ENCODE data around the gene EFCAB6. TPM values are rescaled to one million over a fixed set of nuclear protein-coding genes. Genes with fewer than 3 reads are reported as not detected.

The EFCAB6 gene
- total RNA-seq, 4 donors from 2014 or later = 0.35 to 4.4 (median 0.94) TPM; not detected in 1

DNA sequence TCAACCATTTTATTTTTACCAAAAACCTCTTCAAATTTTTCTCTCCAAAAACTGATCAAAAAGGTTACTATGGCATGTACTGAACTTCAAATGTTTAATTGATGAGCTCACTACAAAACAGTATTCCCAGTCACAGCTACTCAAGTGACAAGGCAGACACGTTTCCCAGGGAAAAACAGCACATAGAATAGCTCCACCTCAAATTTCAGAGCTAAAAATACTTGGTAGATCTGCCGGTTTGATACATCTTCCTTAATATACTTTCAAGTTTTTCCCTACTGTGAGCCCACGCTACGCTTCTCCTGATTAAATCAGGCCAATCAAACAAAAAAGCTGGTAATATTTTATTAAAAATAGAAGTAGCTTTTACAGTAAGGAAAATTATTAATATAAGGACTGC lies 100.4 kb downstream of the EFCAB6 start:
- DNase-seq = no peak
- H3K27me3 ChIP-seq = no peaks in the 10 kb centered on the region
- H3K4me1 ChIP-seq = no peaks in the 10 kb centered on the region
- no peak for TF ChIP-seq POLR2A (IDR thresholded peaks at IDR 0.05)
- TF ChIP-seq, protein P1, sequence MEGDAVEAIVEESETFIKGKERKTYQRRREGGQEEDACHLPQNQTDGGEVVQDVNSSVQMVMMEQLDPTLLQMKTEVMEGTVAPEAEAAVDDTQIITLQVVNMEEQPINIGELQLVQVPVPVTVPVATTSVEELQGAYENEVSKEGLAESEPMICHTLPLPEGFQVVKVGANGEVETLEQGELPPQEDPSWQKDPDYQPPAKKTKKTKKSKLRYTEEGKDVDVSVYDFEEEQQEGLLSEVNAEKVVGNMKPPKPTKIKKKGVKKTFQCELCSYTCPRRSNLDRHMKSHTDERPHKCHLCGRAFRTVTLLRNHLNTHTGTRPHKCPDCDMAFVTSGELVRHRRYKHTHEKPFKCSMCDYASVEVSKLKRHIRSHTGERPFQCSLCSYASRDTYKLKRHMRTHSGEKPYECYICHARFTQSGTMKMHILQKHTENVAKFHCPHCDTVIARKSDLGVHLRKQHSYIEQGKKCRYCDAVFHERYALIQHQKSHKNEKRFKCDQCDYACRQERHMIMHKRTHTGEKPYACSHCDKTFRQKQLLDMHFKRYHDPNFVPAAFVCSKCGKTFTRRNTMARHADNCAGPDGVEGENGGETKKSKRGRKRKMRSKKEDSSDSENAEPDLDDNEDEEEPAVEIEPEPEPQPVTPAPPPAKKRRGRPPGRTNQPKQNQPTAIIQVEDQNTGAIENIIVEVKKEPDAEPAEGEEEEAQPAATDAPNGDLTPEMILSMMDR (IDR thresholded peaks at IDR 0.05) = no peak
- no peak overlapping the region for H3K4me3 ChIP-seq
- no peaks in the 10 kb centered on the region for H3K9me3 ChIP-seq
- H3K27ac ChIP-seq = no peak overlapping the region
- H3K36me3 ChIP-seq = no peaks in the 10 kb centered on the region

DNA sequence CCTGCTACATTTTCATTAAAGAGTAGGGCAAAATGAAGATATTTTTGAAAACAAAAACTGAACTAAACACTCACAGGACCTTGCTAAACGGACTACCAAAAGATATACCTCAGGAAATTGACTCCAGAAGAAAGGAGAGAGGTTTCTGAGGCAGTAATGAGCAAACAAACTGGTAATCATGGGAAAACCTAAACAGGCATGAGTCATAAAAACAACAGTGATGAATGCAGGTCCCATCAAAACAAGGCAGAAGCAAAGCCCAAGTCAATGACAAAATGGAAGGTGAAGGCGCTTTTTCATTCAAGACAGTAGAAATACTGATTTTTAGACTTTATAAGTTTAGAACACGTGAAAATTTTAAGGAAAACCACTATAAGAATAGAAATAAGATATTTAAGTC lies 104.5 kb downstream of the EFCAB6 start:
- Histone ChIP-seq H3K4me1 (no peaks in the 10 kb centered on the region), H3K36me3 (no peaks in the 10 kb centered on the region), H3K27me3 (no peaks in the 10 kb centered on the region), H3K27ac (no peak overlapping the region), H3K4me3 (no peak overlapping the region), H3K9me3 (peaks cover 0 to 5% (median 0%) of the 10 kb centered on the region in 4 donors)
- no peak for DNase-seq
- no peak for TF ChIP-seq POLR2A (IDR thresholded peaks at IDR 0.05)
- TF ChIP-seq, protein P1 (IDR thresholded peaks at IDR 0.05) = no peak

DNA sequence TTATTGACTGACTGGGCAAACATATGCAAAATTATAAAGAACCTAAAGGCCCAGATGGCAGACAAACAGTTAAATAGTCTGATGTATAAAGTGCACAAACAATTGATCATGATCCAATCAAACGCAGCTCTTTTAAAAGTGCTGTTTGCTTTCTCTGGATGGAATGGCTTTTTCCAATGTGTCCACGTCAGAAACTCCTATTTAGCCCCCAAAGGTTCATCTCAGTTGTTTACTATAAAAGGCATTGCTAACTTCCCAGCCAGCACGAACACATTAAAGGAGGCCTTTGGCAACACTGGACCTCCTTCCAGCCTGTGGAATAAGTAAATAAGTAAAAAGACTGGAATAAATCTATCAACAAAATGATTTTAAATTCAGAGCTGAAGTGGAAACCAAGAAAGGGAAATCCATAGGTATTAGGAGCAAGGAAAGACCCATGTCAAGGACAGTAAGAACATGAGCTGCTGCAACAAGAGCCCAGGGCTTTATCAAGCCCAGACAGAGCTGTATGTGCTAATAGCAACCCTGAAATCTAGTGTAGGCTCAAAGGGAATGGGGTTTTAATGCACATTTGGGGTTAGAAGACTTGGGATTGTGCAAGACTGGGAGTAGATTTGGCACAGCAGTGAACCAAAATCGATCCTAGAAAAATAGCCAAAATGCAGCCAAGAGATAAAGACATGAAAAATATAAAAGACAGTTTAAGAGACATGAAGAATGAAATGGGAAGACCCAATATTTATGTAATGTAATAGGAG lies 105.4 kb downstream of the EFCAB6 start:
- no peaks in the 10 kb centered on the region for H3K36me3 ChIP-seq
- no peaks in the 10 kb centered on the region for H3K27me3 ChIP-seq
- no peak overlapping the region for H3K27ac ChIP-seq
- H3K4me1 ChIP-seq = no peaks in the 10 kb centered on the region
- no peak overlapping the region for H3K4me3 ChIP-seq
- TF ChIP-seq, protein P1 (IDR thresholded peaks at IDR 0.05) = no peak
- no peak for TF ChIP-seq POLR2A (IDR thresholded peaks at IDR 0.05)
- H3K9me3 ChIP-seq = peaks cover 0 to 5% (median 0%) of the 10 kb centered on the region in 4 donors
- no peak for DNase-seq

DNA sequence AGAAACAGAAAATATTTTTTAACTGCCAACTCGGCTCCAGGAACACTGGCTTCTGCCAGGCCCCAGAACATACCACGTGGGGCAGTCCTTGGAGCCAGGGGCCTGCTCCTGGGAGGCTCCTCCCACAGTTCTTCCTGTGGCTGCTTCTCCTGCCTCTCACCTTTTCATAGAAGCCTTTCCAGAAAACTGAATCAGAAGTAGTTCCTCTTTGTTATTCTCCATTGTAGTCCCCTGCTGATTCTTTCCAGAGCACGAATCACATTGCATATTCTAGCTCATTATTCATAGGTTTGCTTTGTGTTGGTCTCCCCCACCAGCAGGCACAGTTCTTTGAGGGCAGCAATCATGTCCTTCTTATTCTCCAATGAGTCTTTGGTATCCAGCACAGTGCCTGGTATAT lies 106.0 kb downstream of the EFCAB6 start:
- no peaks in the 10 kb centered on the region for H3K4me1 ChIP-seq
- no peak for DNase-seq
- TF ChIP-seq, protein P1 (IDR thresholded peaks at IDR 0.05) = no peak
- TF ChIP-seq POLR2A (IDR thresholded peaks at IDR 0.05) = no peak
- no peak overlapping the region for H3K27ac ChIP-seq
- H3K9me3 ChIP-seq = peaks cover 0 to 5% (median 0%) of the 10 kb centered on the region in 4 donors
- no peaks in the 10 kb centered on the region for H3K27me3 ChIP-seq
- no peak overlapping the region for H3K4me3 ChIP-seq
- no peaks in the 10 kb centered on the region for H3K36me3 ChIP-seq

DNA sequence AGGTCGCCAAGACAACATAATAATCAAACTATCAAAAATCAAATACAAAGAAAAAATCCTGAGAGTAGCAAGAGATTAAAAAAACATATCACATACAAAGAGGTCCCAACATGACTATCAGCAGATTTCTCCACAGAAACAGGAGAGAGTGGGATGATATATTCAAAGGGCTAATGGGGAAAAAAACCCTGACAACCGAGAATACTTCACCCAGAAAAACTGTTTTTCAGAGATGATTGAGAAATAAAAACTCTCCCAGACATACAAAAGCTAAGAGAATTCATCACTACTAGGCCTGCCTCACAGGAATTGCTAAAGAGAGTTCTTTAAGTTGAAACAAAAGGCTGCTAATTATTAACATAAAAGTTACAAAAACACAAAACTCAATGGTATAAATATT lies 108.1 kb downstream of the EFCAB6 start:
- Histone ChIP-seq H3K36me3 (no peaks in the 10 kb centered on the region), H3K4me1 (no peaks in the 10 kb centered on the region), H3K9me3 (peaks cover 0 to 5% (median 0%) of the 10 kb centered on the region in 4 donors), H3K27ac (no peak overlapping the region), H3K4me3 (no peak overlapping the region), H3K27me3 (no peaks in the 10 kb centered on the region)
- no peak for DNase-seq
- TF ChIP-seq POLR2A (IDR thresholded peaks at IDR 0.05) = no peak
- TF ChIP-seq, protein P1 (IDR thresholded peaks at IDR 0.05) = no peak

Measured in Peyer's patch (tissue), 4 donors.